MM.1S (cell line): ENCODE results near the gene ITPR3.

Source experiments
- DNase-seq: peaks from one replicate; pipeline ENCODE4 v3.0.0-alpha.2; 2015
- H2AFZ ChIP-seq: fragments of 300-600 bp; sonication (generic); 2 replicates; pipeline ENCODE4 v1.6.0; 2016; ENCODE audit warnings: antibody characterized with exemption, low read length
- H3F3A ChIP-seq: fragments of 300-600 bp; sonication (generic); 2 replicates; pipeline ENCODE4 v1.6.1; 2016; ENCODE audit warnings: mild to moderate bottlenecking, antibody characterized with exemption, low read length, moderate library complexity, mixed read lengths; ENCODE audit not compliant: insufficient read depth
- H3K27ac ChIP-seq: fragments of 300-600 bp; sonication (generic); 2 replicates; pipeline ENCODE4 v1.5.1; 2016; ENCODE audit warnings: mild to moderate bottlenecking, low read length
- H3K27me3 ChIP-seq: fragments of 300-600 bp; sonication (generic); replicated peaks from 2 replicates; pipeline ENCODE4 v1.6.0; 2016; ENCODE audit warnings: low read length; ENCODE audit not compliant: insufficient read depth
- H3K36me3 ChIP-seq: fragments of 300-600 bp; sonication (generic); replicated peaks from 2 replicates; pipeline ENCODE4 v1.6.1; 2016; ENCODE audit warnings: mild to moderate bottlenecking, low read length, mixed read lengths; ENCODE audit not compliant: insufficient read depth
- H3K4me1 ChIP-seq: fragments of 300-600 bp; sonication (generic); 2 replicates; pipeline ENCODE4 v1.6.1; 2016; ENCODE audit warnings: low read length, mixed read lengths
- H3K4me2 ChIP-seq: fragments of 300-600 bp; sonication (generic); 2 replicates; pipeline ENCODE4 v1.6.0; 2016; ENCODE audit warnings: low read depth, low read length
- H3K4me3 ChIP-seq: fragments of 300-600 bp; sonication (generic); 2 replicates; pipeline ENCODE4 v1.5.1; 2016; ENCODE audit warnings: low read length, mixed read lengths
- H3K79me2 ChIP-seq: fragments of 300-600 bp; sonication (generic); 2 replicates; pipeline ENCODE4 v1.6.1; 2016; ENCODE audit warnings: mixed run types, low read length, mixed read lengths
- H3K9ac ChIP-seq: fragments of 300-600 bp; sonication (generic); 2 replicates; pipeline ENCODE4 v1.6.1; 2016; ENCODE audit warnings: low read length, mixed read lengths
- H3K9me2 ChIP-seq: fragments of 300-600 bp; sonication (generic); replicated peaks from 2 replicates; pipeline ENCODE4 v1.6.1; 2016; ENCODE audit warnings: mild to moderate bottlenecking, low read length, mixed read lengths; ENCODE audit not compliant: insufficient read depth
- H3K9me3 ChIP-seq: fragments of 300-600 bp; sonication (generic); replicated peaks from 2 replicates; pipeline ENCODE4 v1.6.1; 2016; ENCODE audit warnings: mild to moderate bottlenecking, low read length, mixed read lengths; ENCODE audit not compliant: insufficient read depth
- H4K20me1 ChIP-seq: fragments of 300-600 bp; sonication (generic); 2 replicates; pipeline ENCODE4 v1.6.1; 2016; ENCODE audit warnings: mild to moderate bottlenecking, low read length, moderate library complexity, mixed read lengths; ENCODE audit not compliant: insufficient read depth
- EZH2 ChIP-seq: fragments of 300-600 bp; sonication (generic); optimal IDR thresholded peaks from 2 replicates; pipeline ENCODE3; 2017; ENCODE audit warnings: low read depth, mild to moderate bottlenecking, antibody characterized with exemption, low read length, mixed read lengths
- EZH2phosphoT487 ChIP-seq: fragments of 300-600 bp; sonication (generic); IDR thresholded peaks from 2 replicates; pipeline ENCODE4 v1.6.1; 2018; ENCODE audit warnings: antibody characterized with exemption, low read length
- TF ChIP-seq, protein P1 (sequence below): fragments of 300-600 bp; sonication (generic); IDR thresholded peaks from 2 replicates; pipeline ENCODE4 v1.5.1; 2016; ENCODE audit warnings: antibody characterized with exemption, low read length, mixed read lengths

The ITPR3 gene

DNA sequence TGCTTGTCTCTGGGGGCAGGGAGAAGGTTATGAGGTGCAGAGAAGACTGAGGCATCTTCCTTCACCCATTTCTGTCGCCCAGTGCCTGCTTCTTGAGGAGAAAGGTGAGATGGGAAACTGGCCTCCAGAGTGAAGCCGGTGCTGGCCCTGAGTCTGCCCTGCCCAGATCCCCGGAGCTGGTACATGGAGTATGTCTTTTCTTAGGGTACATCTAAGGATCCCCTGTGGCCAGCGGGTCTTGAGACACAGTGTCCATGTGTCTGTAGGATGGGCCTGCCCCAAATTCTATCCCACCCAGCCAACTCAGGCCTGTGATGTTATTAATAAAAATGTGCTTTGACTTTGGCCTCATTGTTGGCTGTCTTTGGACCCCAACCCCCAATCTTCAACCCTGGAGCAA lies 32.2 kb upstream of the ITPR3 start:
- no peak overlapping the region for H3K4me2 ChIP-seq

GRCh38 chr6:33589392-33589730 lies 31.8 kb upstream of the ITPR3 start:
- Histone ChIP-seq H3F3A (no peaks in the 10 kb centered on the region), H3K9me3 (no peaks in the 10 kb centered on the region), H3K9ac (no peak overlapping the region), H3K27ac (no peak overlapping the region), H3K9me2 (no peaks in the 10 kb centered on the region), H4K20me1 (no peaks in the 10 kb centered on the region), H3K4me3 (no peak overlapping the region), H3K27me3 (no peaks in the 10 kb centered on the region), H2AFZ (no peak overlapping the region), H3K79me2 (no peaks in the 10 kb centered on the region), H3K4me2 (no peak overlapping the region), H3K4me1 (peaks cover 19% of the 10 kb centered on the region), H3K36me3 (no peaks in the 10 kb centered on the region)
- no peak for DNase-seq
- no peak for TF ChIP-seq EZH2
- no peak for TF ChIP-seq EZH2phosphoT487
- TF ChIP-seq, protein P1, sequence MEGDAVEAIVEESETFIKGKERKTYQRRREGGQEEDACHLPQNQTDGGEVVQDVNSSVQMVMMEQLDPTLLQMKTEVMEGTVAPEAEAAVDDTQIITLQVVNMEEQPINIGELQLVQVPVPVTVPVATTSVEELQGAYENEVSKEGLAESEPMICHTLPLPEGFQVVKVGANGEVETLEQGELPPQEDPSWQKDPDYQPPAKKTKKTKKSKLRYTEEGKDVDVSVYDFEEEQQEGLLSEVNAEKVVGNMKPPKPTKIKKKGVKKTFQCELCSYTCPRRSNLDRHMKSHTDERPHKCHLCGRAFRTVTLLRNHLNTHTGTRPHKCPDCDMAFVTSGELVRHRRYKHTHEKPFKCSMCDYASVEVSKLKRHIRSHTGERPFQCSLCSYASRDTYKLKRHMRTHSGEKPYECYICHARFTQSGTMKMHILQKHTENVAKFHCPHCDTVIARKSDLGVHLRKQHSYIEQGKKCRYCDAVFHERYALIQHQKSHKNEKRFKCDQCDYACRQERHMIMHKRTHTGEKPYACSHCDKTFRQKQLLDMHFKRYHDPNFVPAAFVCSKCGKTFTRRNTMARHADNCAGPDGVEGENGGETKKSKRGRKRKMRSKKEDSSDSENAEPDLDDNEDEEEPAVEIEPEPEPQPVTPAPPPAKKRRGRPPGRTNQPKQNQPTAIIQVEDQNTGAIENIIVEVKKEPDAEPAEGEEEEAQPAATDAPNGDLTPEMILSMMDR, result no peak

More for the DNA sequence above, 32.2 kb upstream of the ITPR3 start:
- Histone ChIP-seq H3K9me2 (no peaks in the 10 kb centered on the region), H3K9ac (no peak overlapping the region), H3K36me3 (no peaks in the 10 kb centered on the region), H3F3A (no peaks in the 10 kb centered on the region), H2AFZ (no peak overlapping the region), H3K4me1 (peaks cover 19% of the 10 kb centered on the region), H3K9me3 (no peaks in the 10 kb centered on the region), H3K27me3 (no peaks in the 10 kb centered on the region), H4K20me1 (no peaks in the 10 kb centered on the region), H3K4me3 (no peak overlapping the region), H3K27ac (no peak overlapping the region), H3K79me2 (no peaks in the 10 kb centered on the region)
- DNase-seq, result no peak
- TF ChIP-seq EZH2phosphoT487, result no peak
- no peak for TF ChIP-seq EZH2
- TF ChIP-seq, protein P1, result no peak

- Histone ChIP-seq H3K4me2 (peak overlapping the region; percentile 51), H3K9me3 (no peaks in the 10 kb centered on the region), H3K9ac (peak overlapping the region; percentile 26), H3K36me3 (no peaks in the 10 kb centered on the region), H3K4me1 (peaks cover 19% of the 10 kb centered on the region), H3K9me2 (no peaks in the 10 kb centered on the region), H3K79me2 (no peaks in the 10 kb centered on the region), H3K27ac (peak overlapping the region; percentile 22; the same call in 1 of the 2 replicates), H3K27me3 (no peaks in the 10 kb centered on the region), H3K4me3 (no peak overlapping the region; the same call in 1 of the 2 replicates), H4K20me1 (no peaks in the 10 kb centered on the region), H3F3A (no peaks in the 10 kb centered on the region), H2AFZ (peak overlapping the region; percentile 66)
- TF ChIP-seq, protein P1, result peak; percentile 87
- TF ChIP-seq EZH2phosphoT487, result no peak
- DNase-seq, result peak; percentile 29
Measured at GRCh38 chr6:33589731-33590530, 31.2 kb upstream of the ITPR3 start.
